Measurements from ENCODE around the gene THEM4.

THEM4 gene

GRCh38 chr1:151909167-151910149, at the start of gene THEM4:
THEM4 (minus strand) TSS chr1:151909511; CDS start chr1:151909458, 53 bp downstream.
- TF ChIP-seq ISL1 (CRISPR knock-in tag; IDR thresholded peaks at IDR 0.05) (no peak), OSR1 (CRISPR knock-in tag; IDR thresholded peaks at IDR 0.05) (no peak), ZFP3 (CRISPR knock-in tag; IDR thresholded peaks at IDR 0.05) (peak; percentile 16; the same call in 1 of the 2 replicates), TOX (CRISPR knock-in tag; IDR thresholded peaks at IDR 0.05; ENCODE audit: borderline replicate concordance) (no peak), GLIS3 (CRISPR knock-in tag; IDR thresholded peaks at IDR 0.05) (no peak)
- ATAC-seq = peak; percentile 99

- no peak for TF ChIP-seq PATZ1 (CRISPR knock-in tag; IDR thresholded peaks at IDR 0.05; ENCODE audit: borderline replicate concordance)
- TF ChIP-seq CSRNP3 (CRISPR knock-in tag; IDR thresholded peaks at IDR 0.05) = no peak
- no peak for TF ChIP-seq TOX (CRISPR knock-in tag; IDR thresholded peaks at IDR 0.05; ENCODE audit: borderline replicate concordance)
- TF ChIP-seq BACH2 (CRISPR knock-in tag; IDR thresholded peaks at IDR 0.05; ENCODE audit: borderline replicate concordance) = no peak
- TF ChIP-seq RARB (CRISPR knock-in tag; IDR thresholded peaks at IDR 0.05) = no peak
- TF ChIP-seq ZNF8 (CRISPR knock-in tag; IDR thresholded peaks at IDR 0.05) = no peak
- no peak for TF ChIP-seq TCF4 (CRISPR knock-in tag; IDR thresholded peaks at IDR 0.05; ENCODE audit: borderline replicate concordance)
- no peak for TF ChIP-seq ARNTL (CRISPR knock-in tag; IDR thresholded peaks at IDR 0.05; ENCODE audit: borderline replicate concordance, low read depth)
- TF ChIP-seq, protein P1, sequence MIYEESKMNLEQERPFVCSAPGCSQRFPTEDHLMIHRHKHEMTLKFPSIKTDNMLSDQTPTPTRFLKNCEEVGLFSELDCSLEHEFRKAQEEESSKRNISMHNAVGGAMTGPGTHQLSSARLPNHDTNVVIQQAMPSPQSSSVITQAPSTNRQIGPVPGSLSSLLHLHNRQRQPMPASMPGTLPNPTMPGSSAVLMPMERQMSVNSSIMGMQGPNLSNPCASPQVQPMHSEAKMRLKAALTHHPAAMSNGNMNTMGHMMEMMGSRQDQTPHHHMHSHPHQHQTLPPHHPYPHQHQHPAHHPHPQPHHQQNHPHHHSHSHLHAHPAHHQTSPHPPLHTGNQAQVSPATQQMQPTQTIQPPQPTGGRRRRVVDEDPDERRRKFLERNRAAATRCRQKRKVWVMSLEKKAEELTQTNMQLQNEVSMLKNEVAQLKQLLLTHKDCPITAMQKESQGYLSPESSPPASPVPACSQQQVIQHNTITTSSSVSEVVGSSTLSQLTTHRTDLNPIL (CRISPR knock-in tag; IDR thresholded peaks at IDR 0.05; ENCODE audit: low read depth) = no peak
- TF ChIP-seq OSR1 (CRISPR knock-in tag; IDR thresholded peaks at IDR 0.05) = no peak
- TF ChIP-seq POU6F1 (CRISPR knock-in tag; IDR thresholded peaks at IDR 0.05; ENCODE audit: borderline replicate concordance, low read depth) = no peak
- ATAC-seq = no peak
Observed at GRCh38 chr1:151958959-151959358, 49.6 kb upstream of the THEM4 start.

DNA sequence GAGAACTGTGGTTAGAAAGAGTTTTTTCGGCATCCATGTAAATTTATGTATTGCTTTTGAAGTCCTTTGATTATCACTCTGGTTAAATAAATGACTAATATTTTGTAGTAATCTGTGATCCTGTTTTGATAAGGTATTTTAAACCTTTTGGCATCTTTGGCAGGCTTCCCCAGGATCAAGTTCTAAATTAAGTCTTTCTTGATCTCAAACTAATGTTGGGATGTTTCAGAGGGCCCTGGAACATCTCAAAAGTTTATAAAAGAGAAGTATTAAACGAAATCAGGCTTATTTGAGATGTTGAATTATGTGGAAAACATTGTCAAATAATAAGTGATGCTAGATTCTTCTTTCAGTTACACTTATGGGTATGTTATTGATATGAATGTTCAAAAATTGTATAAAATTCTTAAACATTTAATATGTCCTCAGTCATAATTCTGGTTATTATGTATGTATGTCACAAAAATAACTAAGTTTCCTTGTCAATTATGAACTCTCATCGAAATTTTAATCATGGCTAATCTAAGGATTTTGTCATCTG, 47.7 kb upstream of the THEM4 start:
- ATAC-seq = no peak
- TF ChIP-seq, protein P1 (CRISPR knock-in tag; IDR thresholded peaks at IDR 0.05; ENCODE audit: low read depth) = no peak
- TF ChIP-seq ZNF565 (CRISPR knock-in tag; conservative IDR thresholded peaks at IDR 0.05; ENCODE audit: low read depth) (no peak), TCF4 (CRISPR knock-in tag; IDR thresholded peaks at IDR 0.05; ENCODE audit: borderline replicate concordance) (no peak), PATZ1 (CRISPR knock-in tag; IDR thresholded peaks at IDR 0.05; ENCODE audit: borderline replicate concordance) (no peak), RARB (CRISPR knock-in tag; IDR thresholded peaks at IDR 0.05) (no peak), ZNF8 (CRISPR knock-in tag; IDR thresholded peaks at IDR 0.05) (no peak), ZFP3 (CRISPR knock-in tag; IDR thresholded peaks at IDR 0.05) (no peak), CSRNP3 (CRISPR knock-in tag; IDR thresholded peaks at IDR 0.05) (no peak), SNAI2 (CRISPR knock-in tag; IDR thresholded peaks at IDR 0.05) (no peak), POU6F1 (CRISPR knock-in tag; IDR thresholded peaks at IDR 0.05; ENCODE audit: borderline replicate concordance, low read depth) (no peak), GLIS3 (CRISPR knock-in tag; IDR thresholded peaks at IDR 0.05) (no peak)
- TF ChIP-seq, protein P2, sequence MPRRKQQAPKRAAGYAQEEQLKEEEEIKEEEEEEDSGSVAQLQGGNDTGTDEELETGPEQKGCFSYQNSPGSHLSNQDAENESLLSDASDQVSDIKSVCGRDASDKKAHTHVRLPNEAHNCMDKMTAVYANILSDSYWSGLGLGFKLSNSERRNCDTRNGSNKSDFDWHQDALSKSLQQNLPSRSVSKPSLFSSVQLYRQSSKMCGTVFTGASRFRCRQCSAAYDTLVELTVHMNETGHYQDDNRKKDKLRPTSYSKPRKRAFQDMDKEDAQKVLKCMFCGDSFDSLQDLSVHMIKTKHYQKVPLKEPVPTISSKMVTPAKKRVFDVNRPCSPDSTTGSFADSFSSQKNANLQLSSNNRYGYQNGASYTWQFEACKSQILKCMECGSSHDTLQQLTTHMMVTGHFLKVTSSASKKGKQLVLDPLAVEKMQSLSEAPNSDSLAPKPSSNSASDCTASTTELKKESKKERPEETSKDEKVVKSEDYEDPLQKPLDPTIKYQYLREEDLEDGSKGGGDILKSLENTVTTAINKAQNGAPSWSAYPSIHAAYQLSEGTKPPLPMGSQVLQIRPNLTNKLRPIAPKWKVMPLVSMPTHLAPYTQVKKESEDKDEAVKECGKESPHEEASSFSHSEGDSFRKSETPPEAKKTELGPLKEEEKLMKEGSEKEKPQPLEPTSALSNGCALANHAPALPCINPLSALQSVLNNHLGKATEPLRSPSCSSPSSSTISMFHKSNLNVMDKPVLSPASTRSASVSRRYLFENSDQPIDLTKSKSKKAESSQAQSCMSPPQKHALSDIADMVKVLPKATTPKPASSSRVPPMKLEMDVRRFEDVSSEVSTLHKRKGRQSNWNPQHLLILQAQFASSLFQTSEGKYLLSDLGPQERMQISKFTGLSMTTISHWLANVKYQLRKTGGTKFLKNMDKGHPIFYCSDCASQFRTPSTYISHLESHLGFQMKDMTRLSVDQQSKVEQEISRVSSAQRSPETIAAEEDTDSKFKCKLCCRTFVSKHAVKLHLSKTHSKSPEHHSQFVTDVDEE (CRISPR knock-in tag; IDR thresholded peaks at IDR 0.05) = no peak
